T-helper 1 cell (primary cell): ENCODE results near the gene BARHL1.
"Not testable (repeated sequence)": the region's sequence is repeated elsewhere in the genome, so short reads cannot be mapped to it uniquely, and the experiment has no call there.

ENCODE experiments used
- DNase-seq, 5 donors: peaks; one replicate each; pipeline ENCODE4 v3.0.0-alpha.2; 2012 to 2020

BARHL1 gene

GRCh38 chr9:132557159-132557558 lies 25.2 kb upstream of the BARHL1 start:
- DNase-seq = no peak

GRCh38 chr9:132559711-132560110 lies 22.7 kb upstream of the BARHL1 start:
- DNase-seq = no peak

DNA sequence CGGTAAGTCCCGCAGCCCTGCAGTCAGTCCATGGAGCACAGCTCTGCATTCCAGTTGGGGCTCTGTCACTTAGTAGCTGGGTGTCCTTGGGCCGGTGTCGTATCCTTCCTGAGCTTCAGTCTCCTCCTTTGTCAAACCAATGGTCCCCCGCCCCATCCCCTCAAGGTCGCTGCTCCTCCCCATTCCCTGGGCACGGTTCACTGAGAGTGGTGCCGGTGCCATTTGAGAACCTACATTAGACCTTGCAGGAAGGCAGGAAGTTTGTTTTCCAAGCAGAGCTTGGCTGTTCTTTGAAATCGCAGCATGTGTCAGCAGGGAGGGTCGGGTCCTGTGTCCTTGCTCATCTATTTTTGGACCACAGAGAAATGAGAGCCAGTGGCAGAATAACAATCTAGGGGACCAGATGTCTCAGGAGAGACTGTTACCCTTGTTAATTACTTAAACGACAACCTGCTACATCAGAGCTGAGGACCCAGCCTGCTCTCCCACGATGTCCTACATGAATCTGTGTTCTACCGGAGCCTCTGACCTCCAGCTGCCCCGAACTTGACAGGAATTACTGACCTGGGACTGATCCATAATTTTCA lies 21.7 kb upstream of the BARHL1 start:
- DNase-seq = no peak

DNA sequence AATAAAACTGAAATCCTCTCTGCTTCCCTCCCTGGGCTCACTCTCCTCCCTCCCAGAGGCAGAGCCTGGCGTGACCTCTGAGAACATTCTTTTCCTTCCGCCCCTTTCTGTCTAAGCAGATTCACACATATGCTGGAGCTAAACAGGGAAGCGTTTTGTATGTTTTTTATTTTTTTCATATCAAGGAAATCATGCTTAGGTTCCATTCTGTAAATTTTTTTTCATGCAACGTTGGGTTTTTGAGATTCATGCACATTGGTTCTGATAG lies 20.2 kb upstream of the BARHL1 start:
- DNase-seq = no peak

GRCh38 chr9:132564526-132564925 lies 17.9 kb upstream of the BARHL1 start:
- DNase-seq = no peak

DNA sequence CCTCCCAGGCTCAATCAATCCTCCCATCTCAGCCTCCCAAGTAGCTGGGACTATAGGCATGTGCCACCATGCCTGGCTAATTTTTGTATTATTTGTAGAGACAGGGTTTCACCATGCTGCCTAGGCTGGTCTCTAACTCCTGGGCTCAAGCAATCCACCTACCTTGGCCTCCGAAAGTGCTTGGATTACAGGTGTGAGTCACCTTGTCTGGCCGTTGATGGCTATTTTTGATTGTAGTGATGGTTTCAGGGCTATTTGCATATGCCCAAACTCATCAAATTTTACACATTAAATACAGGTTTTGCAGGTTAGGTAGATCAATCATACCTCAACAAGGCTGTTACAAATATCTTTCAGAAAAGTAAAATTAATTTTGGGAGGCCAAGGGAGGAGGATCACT lies 13.6 kb upstream of the BARHL1 start:
- not testable (repeated sequence) for DNase-seq

DNA sequence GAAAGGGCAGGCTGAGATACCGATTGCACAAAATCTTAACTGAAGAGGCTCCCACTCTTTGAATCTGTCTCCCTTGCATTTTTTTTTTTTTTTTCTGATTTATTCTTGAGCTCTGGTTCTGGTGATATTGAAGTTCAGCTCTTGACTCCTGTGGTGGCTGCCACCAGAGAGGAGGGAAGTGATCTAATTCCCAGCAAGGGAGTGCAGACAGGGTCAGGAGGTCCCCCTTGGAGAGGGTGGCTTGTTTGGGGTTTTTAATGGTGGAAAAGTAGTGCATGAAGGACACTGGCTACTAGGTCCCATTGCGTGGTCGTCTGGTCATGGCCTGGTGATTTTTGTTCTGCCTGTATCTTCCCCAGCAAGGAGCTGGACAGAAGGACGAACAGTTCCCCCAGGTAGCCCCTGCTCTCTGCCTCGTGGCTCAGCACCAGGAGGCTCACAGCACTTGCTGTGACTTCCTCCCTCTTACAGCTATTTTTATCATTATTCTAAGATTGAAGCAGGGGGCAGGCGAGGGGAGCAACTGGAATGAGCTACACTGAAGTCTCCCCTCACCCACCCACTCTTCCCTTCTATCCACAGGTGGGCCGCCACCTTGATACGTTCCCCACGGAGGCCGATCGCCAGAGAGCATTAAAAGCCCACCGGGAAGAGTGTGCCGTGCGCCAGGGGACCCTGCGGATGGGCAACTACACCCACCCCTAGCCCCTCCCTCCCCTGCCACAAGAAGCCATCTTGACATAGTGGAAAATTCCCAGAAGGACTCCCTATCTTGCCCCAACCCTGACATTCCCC lies 10.4 kb upstream of the BARHL1 start:
- DNase-seq = no peak

DNA sequence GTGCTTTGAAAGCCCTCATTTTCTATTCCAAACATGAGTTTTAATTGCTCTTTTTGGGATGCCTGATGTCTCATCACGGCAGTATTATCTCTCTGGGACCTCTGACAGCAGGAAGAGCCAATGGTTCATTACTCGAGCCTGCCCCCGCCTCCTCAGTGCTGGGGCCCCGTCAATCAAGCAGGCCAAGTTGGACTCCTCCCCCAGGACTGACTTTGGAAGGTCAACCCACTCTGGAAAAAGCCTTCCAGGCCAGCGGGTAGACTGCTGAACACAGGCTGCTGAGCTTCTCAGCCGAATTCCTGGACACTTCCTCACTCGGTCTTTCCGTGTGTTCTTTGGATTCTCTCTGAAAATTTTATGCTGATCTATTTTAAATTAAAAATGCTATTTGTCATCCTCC lies 9.5 kb upstream of the BARHL1 start:
- no peak for DNase-seq

GRCh38 chr9:132575005-132575609 lies 7.3 kb upstream of the BARHL1 start:
- peak in 4 of 5 donors; percentile 18 to 31 (median 26) for DNase-seq

- DNase-seq = no peak
These were observed 6.6 kb upstream of the BARHL1 start for GRCh38 chr9:132575811-132576210.

DNA sequence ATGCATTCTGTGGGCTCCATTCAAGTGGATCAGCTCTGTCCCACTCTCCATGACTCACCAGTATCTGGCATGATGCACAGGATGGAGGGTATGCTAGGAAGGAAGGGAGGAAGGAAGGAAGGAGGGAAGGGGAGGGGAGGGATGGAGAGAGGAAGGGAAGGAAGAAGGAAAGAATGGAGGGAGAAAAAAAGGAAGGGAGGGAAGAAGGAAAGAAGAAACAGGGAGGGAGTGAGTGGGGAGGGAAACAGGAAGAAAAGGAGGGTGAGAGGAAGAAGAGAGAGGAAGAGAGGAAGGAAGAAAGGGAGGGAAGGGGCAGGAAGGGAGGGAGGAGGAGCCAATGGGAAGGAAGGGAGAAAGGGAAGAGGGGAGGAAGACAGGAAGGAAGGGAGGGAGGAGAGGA lies 5.3 kb upstream of the BARHL1 start:
- no peak for DNase-seq

GRCh38 chr9:132578367-132578932 lies 4.0 kb upstream of the BARHL1 start:
- no peak for DNase-seq

GRCh38 chr9:132579427-132579798 lies 3.0 kb upstream of the BARHL1 start:
- DNase-seq = no peak

- no peak for DNase-seq
These were observed 579 bp downstream of the BARHL1 start for GRCh38 chr9:132582786-132583583.

- DNase-seq = no peak
These were observed 1.3 kb downstream of the BARHL1 start for GRCh38 chr9:132583584-132584304.

GRCh38 chr9:132584601-132585560 lies 2.5 kb downstream of the BARHL1 start:
- DNase-seq = no peak

DNA sequence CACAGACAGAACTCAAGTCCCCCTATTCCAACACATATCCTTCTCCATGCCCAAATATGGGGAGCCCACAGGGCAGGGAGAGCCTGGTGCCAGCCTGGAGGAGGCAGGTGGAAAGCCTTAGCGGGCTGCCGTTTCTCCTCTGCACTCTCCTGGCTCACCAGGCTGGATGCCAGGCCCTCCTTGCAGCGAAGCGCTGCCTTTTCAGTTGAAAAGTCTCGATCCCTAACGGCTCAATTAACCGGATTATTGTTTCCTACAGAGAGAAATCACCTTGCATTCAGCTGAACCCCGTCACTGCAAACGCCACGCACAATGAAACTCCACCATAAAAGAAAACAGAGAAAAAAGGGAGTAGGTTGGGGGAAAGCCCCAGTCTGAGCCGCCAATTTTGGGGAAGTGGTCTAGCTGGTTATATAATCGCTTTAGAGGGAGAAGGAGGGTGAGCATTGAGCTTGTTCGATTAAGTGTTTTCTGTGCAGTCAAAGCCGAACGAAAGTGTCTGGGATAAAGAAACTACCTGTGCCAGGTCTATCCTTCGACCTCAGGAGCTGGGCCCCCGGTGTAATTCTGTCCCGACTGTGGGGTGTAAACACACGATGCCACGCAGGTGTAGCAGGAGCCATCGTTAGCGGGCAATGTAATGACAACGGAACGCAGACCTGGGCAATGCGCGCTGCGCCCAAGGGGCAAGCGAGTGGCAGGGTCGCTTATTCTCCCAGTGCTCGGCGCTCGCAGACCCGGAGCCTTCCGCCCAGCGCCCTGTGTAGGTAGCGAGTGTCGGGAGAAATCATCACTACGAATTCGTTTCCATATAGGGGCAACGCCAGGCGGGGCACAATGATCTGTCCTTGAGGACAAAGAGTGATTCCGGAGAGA lies 3.8 kb downstream of the BARHL1 start:
- DNase-seq = no peak

DNA sequence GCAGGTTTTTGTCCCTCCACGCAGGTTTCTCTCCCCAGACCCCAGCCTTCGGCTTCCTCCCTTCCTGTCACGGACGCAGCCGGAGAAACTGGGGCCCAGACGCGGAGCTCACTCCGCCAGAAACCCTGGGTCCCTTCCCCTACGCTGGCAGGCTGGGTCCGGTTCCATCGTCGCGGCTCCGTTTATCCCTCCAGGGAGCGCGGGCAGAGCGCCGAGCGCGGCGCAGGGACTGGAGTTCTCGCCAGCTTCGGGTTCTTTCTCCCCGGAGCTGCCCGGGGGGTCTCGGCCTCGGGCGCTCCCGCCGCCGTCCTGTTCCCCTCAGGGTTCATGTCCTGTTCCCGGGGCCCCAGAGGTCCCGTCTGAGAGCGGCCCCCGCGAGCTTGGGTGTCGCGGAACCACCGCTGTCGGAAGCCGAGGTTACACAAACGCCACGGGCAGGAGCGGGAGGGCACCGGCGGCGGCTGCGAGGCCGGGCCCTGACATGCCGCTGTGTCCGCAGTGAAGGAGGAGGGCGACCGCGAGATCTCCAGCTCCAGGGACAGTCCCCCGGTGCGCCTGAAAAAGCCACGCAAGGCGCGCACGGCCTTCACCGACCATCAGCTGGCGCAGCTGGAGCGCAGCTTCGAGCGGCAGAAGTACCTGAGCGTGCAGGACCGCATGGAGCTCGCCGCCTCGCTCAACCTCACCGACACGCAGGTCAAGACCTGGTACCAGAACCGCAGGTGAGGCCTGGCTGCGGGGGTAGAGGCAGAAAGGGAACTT lies 4.6 kb downstream of the BARHL1 start:
- no peak for DNase-seq

DNA sequence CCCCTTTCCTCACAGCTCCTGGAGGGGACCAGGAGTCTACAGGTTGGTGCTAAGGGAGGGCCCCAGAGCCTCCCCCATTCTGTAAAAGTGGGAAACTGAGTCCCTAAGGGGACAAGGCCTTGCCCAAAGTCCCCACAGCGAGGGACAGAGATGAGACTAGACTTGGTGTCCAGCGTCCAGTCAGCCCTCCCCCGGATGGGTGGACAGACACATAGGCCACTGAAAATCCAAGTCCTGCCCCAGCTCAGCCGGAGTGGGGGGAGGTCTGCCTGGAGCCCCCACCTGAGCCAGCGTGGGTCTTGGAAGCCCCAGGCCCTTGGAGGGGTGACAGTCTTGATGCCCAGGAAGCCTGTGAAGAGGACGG lies 5.2 kb downstream of the BARHL1 start:
- DNase-seq = no peak

DNA sequence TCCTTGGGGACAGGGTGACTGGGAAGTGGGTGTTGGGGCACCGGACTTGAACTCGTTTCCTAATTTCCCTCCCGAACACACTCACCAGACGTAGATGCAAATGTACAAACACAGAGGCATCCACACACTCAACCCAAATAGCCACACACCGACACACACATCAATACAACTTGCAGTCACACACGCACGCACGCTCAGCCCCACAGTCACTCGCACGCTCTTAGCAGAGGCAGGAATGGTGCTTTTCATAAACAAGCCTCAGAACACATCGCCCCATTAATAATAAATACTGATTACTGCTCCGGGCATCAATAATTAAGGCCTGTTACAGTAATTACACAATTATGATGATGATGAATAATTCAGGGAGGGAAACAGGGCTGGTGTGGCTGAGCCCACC lies 5.7 kb downstream of the BARHL1 start:
- DNase-seq = no peak
